ENCODE data around the gene PI16. TPM values are rescaled to one million over a fixed set of nuclear protein-coding genes. Genes with fewer than 3 reads are reported as not detected.

The PI16 gene
- polyA plus RNA-seq, 1 donor from 2014 or later, result 2.3 TPM

DNA sequence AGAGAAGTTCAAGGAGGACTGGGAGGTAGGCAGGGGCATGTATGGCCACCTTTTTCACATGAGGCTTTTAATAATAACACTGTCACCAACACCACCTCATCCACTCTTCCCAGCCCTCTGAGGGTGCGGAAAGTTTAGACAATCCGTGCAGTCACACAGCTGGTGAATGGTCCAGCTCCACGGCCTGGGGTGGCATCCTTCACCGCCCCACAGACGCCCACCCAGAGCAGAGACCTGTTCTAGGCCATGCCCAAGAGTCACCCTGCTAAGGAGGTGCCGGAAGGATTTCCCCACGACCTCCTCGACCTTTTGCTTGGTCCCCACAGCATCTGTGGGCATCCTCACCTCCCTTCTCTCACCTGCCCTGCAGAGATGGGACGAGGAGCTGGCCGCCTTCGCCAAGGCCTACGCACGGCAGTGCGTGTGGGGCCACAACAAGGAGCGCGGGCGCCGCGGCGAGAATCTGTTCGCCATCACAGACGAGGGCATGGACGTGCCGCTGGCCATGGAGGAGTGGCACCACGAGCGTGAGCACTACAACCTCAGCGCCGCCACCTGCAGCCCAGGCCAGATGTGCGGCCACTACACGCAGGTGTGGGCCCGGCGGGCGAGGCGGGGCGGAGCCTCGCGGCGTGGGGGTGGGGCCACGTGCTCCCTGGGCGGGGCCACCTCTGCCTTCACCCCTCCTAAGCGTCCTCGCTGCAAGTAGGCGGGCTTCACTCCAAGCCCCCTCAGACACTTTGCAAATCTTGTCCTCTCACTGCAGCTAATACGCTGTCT is 4.4 kb downstream of the PI16 start:
- no peaks in the 10 kb centered on the region for H3K36me3 Mint-ChIP-seq
- no peak overlapping the region for H3K4me3 Mint-ChIP-seq

DNA sequence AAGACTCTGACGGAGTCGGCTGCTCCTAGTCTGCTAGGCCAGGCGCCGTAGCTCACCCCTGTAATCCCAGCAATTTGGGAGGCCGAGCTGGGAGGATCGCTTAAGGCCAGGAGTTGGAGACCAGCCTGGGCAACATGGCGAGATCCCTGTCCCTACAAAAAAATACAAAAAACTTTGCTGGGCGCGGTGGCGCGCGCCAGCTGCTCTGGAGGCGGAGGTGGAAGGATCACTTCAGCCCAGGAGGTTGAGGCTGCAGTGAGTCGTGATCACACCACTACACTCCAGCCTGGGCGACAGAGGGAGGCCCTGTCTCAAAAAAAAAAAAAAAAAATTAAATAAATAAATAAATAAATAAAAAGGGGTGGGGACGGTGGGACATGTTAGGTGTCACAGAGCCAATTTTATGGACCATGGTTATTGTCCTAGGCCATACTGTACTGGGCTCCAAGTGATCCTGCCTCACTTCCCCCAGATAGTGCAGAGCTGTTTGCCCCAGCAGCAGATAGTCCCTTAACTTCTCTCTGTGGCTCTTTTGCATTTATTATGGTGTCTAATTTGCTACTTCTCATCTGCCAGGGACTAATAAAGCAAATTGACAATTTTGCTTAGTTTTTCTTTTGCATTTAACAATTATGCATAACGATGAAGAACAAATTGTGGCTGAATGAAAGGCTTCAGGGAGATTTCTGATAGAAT is 5.2 kb downstream of the PI16 start:
- peaks cover 7% of the 10 kb centered on the region for H3K27me3 Mint-ChIP-seq
- no peak overlapping the region for H3K4me3 Mint-ChIP-seq
- H3K4me1 Mint-ChIP-seq, result peaks cover 19 to 35% (median 21%) of the 10 kb centered on the region in 3 donors
- H3K36me3 Mint-ChIP-seq, result no peaks in the 10 kb centered on the region
- no peaks in the 10 kb centered on the region for H3K9me3 Mint-ChIP-seq
- no peak overlapping the region for H3K27ac Mint-ChIP-seq

More for the DNA sequence above, 4.4 kb downstream of the PI16 start:
- no peaks in the 10 kb centered on the region for H3K9me3 Mint-ChIP-seq
- H3K4me1 Mint-ChIP-seq, result peaks cover 25 to 35% (median 26%) of the 10 kb centered on the region in 3 donors
- H3K27ac Mint-ChIP-seq, result no peak overlapping the region
- H3K27me3 Mint-ChIP-seq, result peaks cover 7% of the 10 kb centered on the region

DNA sequence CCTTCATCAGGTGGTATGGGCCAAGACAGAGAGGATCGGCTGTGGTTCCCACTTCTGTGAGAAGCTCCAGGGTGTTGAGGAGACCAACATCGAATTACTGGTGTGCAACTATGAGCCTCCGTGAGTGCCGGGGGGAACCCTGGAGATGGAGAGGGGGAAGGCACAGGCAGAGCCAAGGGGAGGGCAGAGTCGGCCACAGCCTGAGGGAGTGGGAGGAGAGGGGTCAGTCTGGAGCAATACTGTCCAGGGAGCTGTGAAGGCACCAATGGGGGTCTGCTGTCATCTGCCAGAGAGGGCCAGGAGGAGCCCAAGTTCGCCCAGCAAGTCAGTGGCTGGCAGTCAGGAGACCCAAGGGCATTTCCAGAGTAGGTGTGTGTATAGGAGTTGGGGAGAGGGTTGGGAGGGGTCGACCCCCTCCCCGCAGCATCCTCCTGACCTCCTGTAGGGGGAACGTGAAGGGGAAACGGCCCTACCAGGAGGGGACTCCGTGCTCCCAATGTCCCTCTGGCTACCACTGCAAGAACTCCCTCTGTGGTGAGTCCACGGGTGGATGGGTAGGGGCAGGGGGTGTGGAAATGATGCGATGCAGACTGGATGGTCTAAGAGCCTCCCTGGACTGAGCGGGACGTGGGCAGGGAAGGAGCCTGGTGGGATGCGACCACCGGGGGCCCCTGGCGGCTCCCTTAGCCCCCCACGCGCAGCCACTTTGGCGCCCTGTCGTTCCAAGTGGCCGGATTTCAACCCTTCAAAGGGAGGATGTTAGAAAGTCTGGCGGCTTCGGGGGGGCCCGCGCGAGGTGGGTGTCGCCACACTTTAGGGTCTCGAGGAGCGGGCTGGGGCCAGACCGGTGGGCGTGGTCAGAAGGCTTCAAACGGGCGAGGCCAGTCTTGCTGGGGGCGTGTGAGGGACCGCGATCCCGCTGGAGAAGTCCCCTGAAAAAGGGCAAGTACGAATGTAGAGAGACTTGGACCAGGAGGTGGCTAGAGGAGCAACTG is 7.2 kb downstream of the PI16 start:
- Mint-ChIP-seq H3K9me3 (no peaks in the 10 kb centered on the region), H3K27ac (peak overlapping the region in 2 of 3 donors; percentile 61 to 84), H3K27me3 (no peaks in the 10 kb centered on the region), H3K4me1 (peaks cover 8 to 28% (median 18%) of the 10 kb centered on the region in 3 donors), H3K36me3 (no peaks in the 10 kb centered on the region), H3K4me3 (peak overlapping the region in 1 of 4 donors; percentile 27)

DNA sequence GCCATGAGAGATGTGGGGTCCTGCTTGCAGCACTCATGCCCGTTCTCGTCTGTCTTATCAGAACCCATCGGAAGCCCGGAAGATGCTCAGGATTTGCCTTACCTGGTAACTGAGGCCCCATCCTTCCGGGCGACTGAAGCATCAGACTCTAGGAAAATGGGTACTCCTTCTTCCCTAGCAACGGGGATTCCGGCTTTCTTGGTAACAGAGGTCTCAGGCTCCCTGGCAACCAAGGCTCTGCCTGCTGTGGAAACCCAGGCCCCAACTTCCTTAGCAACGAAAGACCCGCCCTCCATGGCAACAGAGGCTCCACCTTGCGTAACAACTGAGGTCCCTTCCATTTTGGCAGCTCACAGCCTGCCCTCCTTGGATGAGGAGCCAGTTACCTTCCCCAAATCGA is 8.3 kb downstream of the PI16 start:
- Mint-ChIP-seq H3K4me1 (peaks cover 8 to 25% (median 18%) of the 10 kb centered on the region in 3 donors), H3K27ac (peak overlapping the region; percentile 83 to 92 (median 86)), H3K9me3 (no peaks in the 10 kb centered on the region), H3K36me3 (peaks cover 2% of the 10 kb centered on the region), H3K27me3 (no peaks in the 10 kb centered on the region), H3K4me3 (peak overlapping the region; percentile 40 to 88 (median 74))

GRCh38 chr6:36963451-36964290 is 9.1 kb downstream of the PI16 start:
- Mint-ChIP-seq H3K9me3 (no peaks in the 10 kb centered on the region), H3K4me1 (peaks cover 8 to 25% (median 18%) of the 10 kb centered on the region in 3 donors), H3K4me3 (peak overlapping the region; percentile 40 to 89 (median 81)), H3K27me3 (no peaks in the 10 kb centered on the region), H3K36me3 (peaks cover 5% of the 10 kb centered on the region), H3K27ac (peak overlapping the region; percentile 83 to 92 (median 91))

GRCh38 chr6:36964349-36964748 is 9.8 kb downstream of the PI16 start:
- H3K4me1 Mint-ChIP-seq, result peaks cover 8 to 25% (median 18%) of the 10 kb centered on the region in 3 donors
- H3K27ac Mint-ChIP-seq, result peak overlapping the region in 1 of 3 donors; percentile 31
- H3K27me3 Mint-ChIP-seq, result no peaks in the 10 kb centered on the region
- H3K9me3 Mint-ChIP-seq, result no peaks in the 10 kb centered on the region
- H3K36me3 Mint-ChIP-seq, result peaks cover 5% of the 10 kb centered on the region
- H3K4me3 Mint-ChIP-seq, result peak overlapping the region in 2 of 4 donors; percentile 47 to 89

DNA sequence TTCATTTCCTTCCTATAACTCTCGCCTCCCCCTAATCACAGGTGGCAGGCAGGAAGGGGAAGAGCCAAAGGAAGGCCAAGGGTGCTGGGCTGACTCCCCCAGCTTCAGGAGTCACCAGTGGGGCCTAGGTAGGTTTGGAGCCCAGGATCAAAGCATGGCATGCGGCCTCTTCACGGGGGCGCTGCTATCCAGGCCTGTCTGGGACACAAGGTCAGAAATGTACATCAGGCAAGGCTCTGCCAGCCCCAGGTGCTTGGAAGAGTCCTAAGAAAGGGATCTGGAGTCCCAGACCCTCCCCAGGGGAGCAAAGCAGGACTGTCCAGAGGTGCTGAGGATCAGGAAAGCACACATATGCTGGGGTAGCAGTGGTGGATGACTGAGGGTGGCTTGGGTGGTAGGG is 10.4 kb downstream of the PI16 start:
- Mint-ChIP-seq H3K27ac (no peak overlapping the region), H3K36me3 (peaks cover 5% of the 10 kb centered on the region), H3K4me3 (no peak overlapping the region), H3K4me1 (peaks cover 8 to 26% (median 18%) of the 10 kb centered on the region in 3 donors), H3K9me3 (no peaks in the 10 kb centered on the region), H3K27me3 (no peaks in the 10 kb centered on the region)

DNA sequence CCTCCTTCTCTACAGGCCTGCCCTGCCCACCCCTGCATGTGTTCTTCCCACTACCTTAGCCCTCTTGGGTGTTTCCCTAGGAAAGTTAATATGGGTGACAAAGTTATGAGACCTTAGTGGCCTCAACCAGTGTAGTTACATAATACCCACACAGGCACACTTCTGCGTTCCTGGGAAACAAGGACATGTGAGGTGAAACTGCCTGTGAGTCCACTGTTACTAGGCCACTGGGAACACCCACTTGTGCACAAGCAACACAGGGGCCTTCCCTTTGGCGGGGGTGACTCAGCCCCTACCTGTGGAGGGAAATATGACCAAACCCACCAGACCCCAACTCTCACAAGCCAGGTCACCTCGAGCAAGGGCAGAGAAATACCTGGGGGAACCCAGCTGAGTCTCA is 12.8 kb downstream of the PI16 start:
- Mint-ChIP-seq H3K36me3 (peaks cover 5% of the 10 kb centered on the region), H3K9me3 (no peaks in the 10 kb centered on the region), H3K4me3 (no peak overlapping the region), H3K27me3 (no peaks in the 10 kb centered on the region), H3K4me1 (peaks cover 8 to 23% (median 18%) of the 10 kb centered on the region in 3 donors), H3K27ac (peak overlapping the region in 1 of 3 donors; percentile 34)

- peak overlapping the region in 1 of 3 donors; percentile 31 for H3K27ac Mint-ChIP-seq
- no peak overlapping the region for H3K4me3 Mint-ChIP-seq
- no peaks in the 10 kb centered on the region for H3K9me3 Mint-ChIP-seq
- no peaks in the 10 kb centered on the region for H3K27me3 Mint-ChIP-seq
- peaks cover 6 to 21% (median 15%) of the 10 kb centered on the region in 3 donors for H3K4me1 Mint-ChIP-seq
- H3K36me3 Mint-ChIP-seq, result peaks cover 5% of the 10 kb centered on the region
Observed at GRCh38 chr6:36967757-36968156, 13.2 kb downstream of the PI16 start.

DNA sequence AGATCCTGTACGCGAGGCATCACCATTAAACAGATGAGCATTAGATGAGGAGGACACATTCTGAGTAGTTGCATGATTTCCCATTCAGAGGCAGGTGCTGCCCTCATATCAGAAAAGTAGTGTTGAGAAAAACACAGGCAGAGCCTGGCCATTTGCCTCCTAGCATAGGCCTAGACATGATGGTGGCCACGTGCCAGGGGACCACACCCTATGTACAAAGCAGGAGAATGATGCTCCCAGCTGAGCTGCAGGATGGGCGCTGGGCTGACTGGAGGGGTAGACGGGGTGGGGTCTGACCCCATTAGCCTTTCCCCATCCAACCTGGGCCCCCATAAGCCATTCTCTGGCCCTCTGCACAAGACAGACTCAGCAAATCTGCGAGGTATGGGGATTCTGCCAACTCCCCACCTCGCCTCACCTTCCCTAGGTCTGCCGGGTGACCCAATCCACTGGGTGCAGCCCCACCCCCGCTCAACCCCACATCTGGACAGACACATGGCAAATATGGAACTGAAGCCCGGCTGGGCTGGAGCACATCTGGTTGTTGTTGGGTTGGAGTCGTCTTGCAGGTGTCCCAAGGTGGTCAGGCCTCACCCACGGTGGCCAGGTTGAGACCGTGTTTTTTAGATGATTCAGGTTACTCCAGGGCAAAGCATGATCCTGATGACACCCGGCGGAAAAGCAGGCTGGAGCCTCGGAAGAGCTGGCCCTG is 13.9 kb downstream of the PI16 start:
- peaks cover 0 to 16% (median 10%) of the 10 kb centered on the region in 3 donors for H3K4me1 Mint-ChIP-seq
- no peak overlapping the region for H3K4me3 Mint-ChIP-seq
- H3K36me3 Mint-ChIP-seq, result peaks cover 6% of the 10 kb centered on the region
- no peaks in the 10 kb centered on the region for H3K27me3 Mint-ChIP-seq
- H3K27ac Mint-ChIP-seq, result peak overlapping the region in 1 of 3 donors; percentile 74
- no peaks in the 10 kb centered on the region for H3K9me3 Mint-ChIP-seq

GRCh38 chr6:36969240-36969691 is 14.7 kb downstream of the PI16 start:
- Mint-ChIP-seq H3K36me3 (peaks cover 9% of the 10 kb centered on the region), H3K4me3 (no peak overlapping the region), H3K27me3 (no peaks in the 10 kb centered on the region), H3K9me3 (no peaks in the 10 kb centered on the region), H3K4me1 (peaks cover 0 to 10% (median 8%) of the 10 kb centered on the region in 3 donors), H3K27ac (no peak overlapping the region)

DNA sequence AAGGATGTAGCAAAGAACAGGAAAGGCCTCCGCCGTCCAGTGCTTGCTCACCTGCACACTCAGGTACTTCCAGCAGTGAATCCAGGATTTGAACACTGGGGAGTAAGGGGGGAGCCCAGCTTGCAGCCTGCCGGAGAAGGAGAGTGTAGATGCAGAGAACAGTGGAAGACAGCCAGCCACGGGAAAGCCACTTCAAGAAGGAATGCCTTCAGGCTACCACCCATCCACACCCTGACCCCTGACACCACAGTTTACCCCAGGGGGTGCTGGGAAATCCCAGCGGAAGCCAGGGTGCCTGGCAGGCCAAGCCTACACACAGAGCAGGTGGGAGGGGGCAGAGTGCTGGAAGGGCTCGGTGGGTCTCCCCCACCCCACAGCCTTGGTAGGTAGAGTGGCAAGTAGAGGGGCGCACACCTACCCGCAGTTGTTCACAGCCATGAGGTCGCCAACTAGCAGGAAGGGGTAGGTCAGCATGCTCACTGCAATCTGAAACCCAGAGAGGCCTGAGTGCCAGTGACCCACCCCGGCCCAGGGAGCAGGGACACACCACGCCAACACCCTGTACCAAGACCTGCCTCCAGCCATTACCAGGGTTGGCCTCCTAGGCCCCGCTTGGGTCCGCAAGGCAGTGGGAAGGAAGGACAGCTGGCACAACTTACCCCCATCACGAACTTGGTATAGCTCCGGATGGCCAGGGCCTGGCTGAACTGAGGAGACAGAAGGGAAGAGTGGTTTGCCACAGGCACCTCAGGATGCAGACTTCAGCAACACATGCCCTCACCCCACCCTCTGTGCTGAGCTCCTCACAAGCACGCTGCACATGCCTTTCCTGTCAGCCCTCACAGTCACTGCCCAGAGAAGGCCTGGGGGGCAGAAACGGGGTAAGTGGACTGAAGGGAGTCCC is 15.7 kb downstream of the PI16 start:
- H3K4me3 Mint-ChIP-seq, result no peak overlapping the region
- peak overlapping the region in 1 of 3 donors; percentile 67 for H3K27ac Mint-ChIP-seq
- no peaks in the 10 kb centered on the region for H3K27me3 Mint-ChIP-seq
- H3K4me1 Mint-ChIP-seq, result peaks cover 0 to 3% (median 1%) of the 10 kb centered on the region in 3 donors
- peaks cover 9% of the 10 kb centered on the region for H3K36me3 Mint-ChIP-seq
- no peaks in the 10 kb centered on the region for H3K9me3 Mint-ChIP-seq
